ENCODE data around the gene NCMAP.

- no peak for TF ChIP-seq CTCF (conservative IDR thresholded peaks at IDR 0.05; ENCODE audit: low read depth, low read length)
- no peak for TF ChIP-seq EZH2 (IDR thresholded peaks at IDR 0.05; ENCODE audit: borderline replicate concordance, low read depth, low read length, poor library complexity, severe bottlenecking)
Observed at GRCh38 chr1:24575905-24576587, 20.2 kb downstream of the NCMAP start.
